Erythroblast (primary cell): ENCODE results near the gene CUL7.

Experiments used
- GATA1 ChIP-seq: IDR thresholded peaks from 2 replicates; pipeline ENCODE4 v1.6.1; 2011; ENCODE audit warnings: low read depth, mild to moderate bottlenecking, control low read depth, low read length, moderate library complexity
- POLR2A ChIP-seq: IDR thresholded peaks from 2 replicates; pipeline ENCODE4 v1.6.1; 2011; ENCODE audit warnings: mild to moderate bottlenecking, low read length

GRCh38 chr6:43006251-43006650 lies 47.4 kb downstream of the CUL7 start:
- TF ChIP-seq POLR2A = no peak
- no peak for TF ChIP-seq GATA1
